ENCODE results near the gene TBL1X. TPM values are rescaled to one million over a fixed set of nuclear protein-coding genes. Genes with fewer than 3 reads are reported as not detected.

TBL1X gene
- polyA plus RNA-seq, 3 donors = 12.5 to 19.5 (median 13.8) TPM

DNA sequence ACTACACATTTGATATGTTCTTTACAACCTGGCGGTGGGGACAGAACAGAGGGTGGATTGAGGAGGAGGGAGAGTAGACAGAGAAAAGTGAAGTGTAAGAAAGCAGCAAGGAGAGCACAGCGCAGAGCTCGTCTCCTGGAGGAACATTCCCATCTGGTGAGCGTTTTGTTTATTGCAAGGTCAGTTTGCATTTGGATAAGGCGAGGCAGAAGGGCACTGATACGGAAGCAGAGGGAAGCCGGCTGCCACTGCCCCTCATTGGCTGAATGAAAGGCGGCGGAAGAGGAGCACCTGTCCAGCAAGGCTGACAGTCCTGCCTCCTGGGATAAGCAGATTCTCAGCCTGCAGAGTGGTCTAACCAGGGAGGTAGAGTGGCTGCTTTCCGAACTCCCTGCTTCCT, 217.6 kb downstream of the TBL1X start:
- peaks cover 0 to 2% (median 0%) of the 10 kb centered on the region in 7 donors for H3K9me3 Mint-ChIP-seq
- peaks cover 0 to 16% (median 0%) of the 10 kb centered on the region in 3 donors for H3K27me3 Mint-ChIP-seq (ENCODE audit: low read depth in 3 of 3)
- Histone ChIP-seq H3K27me3 (ENCODE audit: control insufficient read depth in 2 of 2, insufficient read depth in 2 of 2, low read length in 2 of 2) (no peaks in the 10 kb centered on the region), H3K36me3 (replicated peaks in 1 of 2; ENCODE audit: control insufficient read depth in 1 of 2, insufficient read depth in 2 of 2, low read length in 2 of 2) (peaks cover 18 to 71% of the 10 kb centered on the region in 2 donors), H3K9me3 (replicated peaks in 1 of 2; ENCODE audit: control insufficient read depth in 1 of 2, insufficient read depth in 1 of 2, low read length in 2 of 2) (no peaks in the 10 kb centered on the region), H4K20me1 (ENCODE audit: insufficient read depth, low read length) (peaks cover 25% of the 10 kb centered on the region), H3K4me1 (ENCODE audit: control insufficient read depth in 1 of 2, insufficient read depth in 2 of 2, low read length in 2 of 2) (peaks cover 7 to 8% of the 10 kb centered on the region in 2 donors), H3K4me2 (replicated peaks; ENCODE audit: extremely low read depth, low read length, poor library complexity, severe bottlenecking) (no peak overlapping the region), H3K79me2 (ENCODE audit: insufficient read depth, low read length) (no peaks in the 10 kb centered on the region), H3K9ac (ENCODE audit: insufficient read depth, low read length, poor library complexity, severe bottlenecking) (no peak overlapping the region), H3K27ac (ENCODE audit: low read depth in 1 of 2, low read length in 2 of 2) (no peak overlapping the region), H2AFZ (ENCODE audit: insufficient read depth, low read depth, low read length, poor library complexity, severe bottlenecking) (no peak overlapping the region), H3K4me3 (replicated peaks in 1 of 3; ENCODE audit: low read depth in 2 of 3, low read length in 3 of 3) (no peak overlapping the region)
- no peak for DNase-seq
- 92% methylated on average over 7 of the region's 10 CpGs for WGBS (ENCODE audit: insufficient coverage)
- intact Hi-C loops (cut with micrococcal nuclease) = no loop called here
- peaks cover 8% of the 10 kb centered on the region for H3K4me1 Mint-ChIP-seq
- H3K4me3 Mint-ChIP-seq = no peak overlapping the region
- peaks cover 59 to 60% of the 10 kb centered on the region in 2 donors for H3K36me3 Mint-ChIP-seq
- H3K27ac Mint-ChIP-seq = no peak overlapping the region
- TF ChIP-seq, protein P1, sequence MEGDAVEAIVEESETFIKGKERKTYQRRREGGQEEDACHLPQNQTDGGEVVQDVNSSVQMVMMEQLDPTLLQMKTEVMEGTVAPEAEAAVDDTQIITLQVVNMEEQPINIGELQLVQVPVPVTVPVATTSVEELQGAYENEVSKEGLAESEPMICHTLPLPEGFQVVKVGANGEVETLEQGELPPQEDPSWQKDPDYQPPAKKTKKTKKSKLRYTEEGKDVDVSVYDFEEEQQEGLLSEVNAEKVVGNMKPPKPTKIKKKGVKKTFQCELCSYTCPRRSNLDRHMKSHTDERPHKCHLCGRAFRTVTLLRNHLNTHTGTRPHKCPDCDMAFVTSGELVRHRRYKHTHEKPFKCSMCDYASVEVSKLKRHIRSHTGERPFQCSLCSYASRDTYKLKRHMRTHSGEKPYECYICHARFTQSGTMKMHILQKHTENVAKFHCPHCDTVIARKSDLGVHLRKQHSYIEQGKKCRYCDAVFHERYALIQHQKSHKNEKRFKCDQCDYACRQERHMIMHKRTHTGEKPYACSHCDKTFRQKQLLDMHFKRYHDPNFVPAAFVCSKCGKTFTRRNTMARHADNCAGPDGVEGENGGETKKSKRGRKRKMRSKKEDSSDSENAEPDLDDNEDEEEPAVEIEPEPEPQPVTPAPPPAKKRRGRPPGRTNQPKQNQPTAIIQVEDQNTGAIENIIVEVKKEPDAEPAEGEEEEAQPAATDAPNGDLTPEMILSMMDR (IDR thresholded peaks at IDR 0.05) = no peak

DNA sequence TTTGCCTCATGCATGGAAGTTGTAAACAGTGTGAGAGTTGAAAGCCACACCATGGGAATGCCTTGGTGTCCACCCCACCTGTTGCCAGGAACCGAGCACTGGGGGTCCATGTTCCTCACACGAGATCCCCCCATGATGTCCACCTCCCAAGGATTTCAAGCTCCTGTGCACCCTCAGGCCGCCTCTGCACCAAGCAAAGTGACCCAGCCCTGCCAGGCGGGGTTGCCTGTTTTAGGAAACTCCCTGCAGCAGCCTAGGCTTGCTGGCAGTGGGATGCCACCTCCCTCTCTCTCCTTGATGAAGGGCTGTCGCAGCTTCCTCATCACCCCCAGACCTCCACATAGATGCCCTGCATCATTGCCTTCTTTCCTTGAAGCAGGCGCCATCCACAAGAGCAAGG, 218.0 kb downstream of the TBL1X start:
- H3K27ac Mint-ChIP-seq = no peak overlapping the region
- peaks cover 0 to 2% (median 0%) of the 10 kb centered on the region in 7 donors for H3K9me3 Mint-ChIP-seq
- 93% methylated on average over 2 of the region's 6 CpGs for WGBS (ENCODE audit: insufficient coverage)

More for the DNA sequence above, 218.0 kb downstream of the TBL1X start:
- no peaks in the 10 kb centered on the region for H3K27me3 ChIP-seq (ENCODE audit: control insufficient read depth in 2 of 2, insufficient read depth in 2 of 2, low read length in 2 of 2)
- H3K4me3 Mint-ChIP-seq = no peak overlapping the region
- H3K36me3 Mint-ChIP-seq = peaks cover 63 to 64% of the 10 kb centered on the region in 2 donors
- peaks cover 0 to 18% (median 0%) of the 10 kb centered on the region in 3 donors for H3K27me3 Mint-ChIP-seq (ENCODE audit: low read depth in 3 of 3)
- H3K4me1 Mint-ChIP-seq = peaks cover 4% of the 10 kb centered on the region
- peaks cover 3 to 4% of the 10 kb centered on the region in 2 donors for H3K4me1 ChIP-seq (ENCODE audit: control insufficient read depth in 1 of 2, insufficient read depth in 2 of 2, low read length in 2 of 2)
- no peak for DNase-seq
- H3K79me2 ChIP-seq (ENCODE audit: insufficient read depth, low read length) = no peaks in the 10 kb centered on the region
- peaks cover 25% of the 10 kb centered on the region for H4K20me1 ChIP-seq (ENCODE audit: insufficient read depth, low read length)
- no peak overlapping the region for H3K4me3 ChIP-seq (replicated peaks in 1 of 3; ENCODE audit: low read depth in 2 of 3, low read length in 3 of 3)
- H3K9me3 ChIP-seq (replicated peaks in 1 of 2; ENCODE audit: control insufficient read depth in 1 of 2, insufficient read depth in 1 of 2, low read length in 2 of 2) = no peaks in the 10 kb centered on the region
- H3K36me3 ChIP-seq (replicated peaks in 1 of 2; ENCODE audit: control insufficient read depth in 1 of 2, insufficient read depth in 2 of 2, low read length in 2 of 2) = peaks cover 20 to 75% of the 10 kb centered on the region in 2 donors
- no peak overlapping the region for H3K4me2 ChIP-seq (replicated peaks; ENCODE audit: extremely low read depth, low read length, poor library complexity, severe bottlenecking)
- intact Hi-C loops (cut with micrococcal nuclease) = no loop called here
- no peak overlapping the region for H2AFZ ChIP-seq (ENCODE audit: insufficient read depth, low read depth, low read length, poor library complexity, severe bottlenecking)
- no peak overlapping the region for H3K9ac ChIP-seq (ENCODE audit: insufficient read depth, low read length, poor library complexity, severe bottlenecking)
- TF ChIP-seq, protein P1 (IDR thresholded peaks at IDR 0.05) = no peak
- no peak overlapping the region for H3K27ac ChIP-seq (ENCODE audit: low read depth in 1 of 2, low read length in 2 of 2)
